Transverse colon (tissue), 4 donors: ENCODE results near the gene C1orf159. TPM values are rescaled to one million over a fixed set of nuclear protein-coding genes. Genes with fewer than 3 reads are reported as not detected.
A peak's percentile ranks its signal among the peaks of the same experiment; 100 is the strongest.
"Not testable (repeated sequence)": the region's sequence is repeated elsewhere in the genome, so short reads cannot be mapped to it uniquely, and the experiment has no call there.

Experiments used
- DNase-seq: peaks from one replicate; pipeline ENCODE4 v3.0.0-alpha.2; 2019
- H3K27ac ChIP-seq, 4 donors: fragments of 200-600 bp; sonication (generic); 2 replicates each; pipeline ENCODE4 v1.5.1; 2016 to 2018; ENCODE audit warnings: inconsistent platforms in 4 of 4
- H3K27me3 ChIP-seq: fragments of 200-600 bp; sonication (generic); 2 replicates; pipeline ENCODE4 v1.5.1; 2017; ENCODE audit warnings: inconsistent platforms
- H3K36me3 ChIP-seq, 4 donors: fragments of 200-600 bp; sonication (generic); 2 replicates each; pipeline ENCODE4 v1.5.1; 2017 to 2019; ENCODE audit warnings: inconsistent platforms in 4 of 4
- H3K4me1 ChIP-seq, 4 donors: fragments of 200-600 bp; sonication (generic); 2 replicates each; pipeline ENCODE4 v1.5.1; 2017 to 2020; ENCODE audit warnings: inconsistent platforms in 4 of 4
- H3K4me3 ChIP-seq, 4 donors: fragments of 200-600 bp; sonication (generic); 1 replicate in 1 of 4; 2 replicates in 3 of 4; pipeline versions ENCODE4 v1.5.1 to v1.6.1; 2017 to 2019; ENCODE audit warnings: inconsistent platforms in 4 of 4
- H3K9me3 ChIP-seq, 2 donors: fragments of 200-600 bp; sonication (generic); 2 replicates each; pipeline ENCODE4 v1.5.1; 2017 to 2019; ENCODE audit warnings: inconsistent platforms in 2 of 2
- CTCF ChIP-seq, 5 experiments: fragments of 200-600 bp in 3 of 5; fragments of 450-650 bp in 2 of 5; sonication (generic) in 3 of 5; IDR thresholded peaks; 1 replicate in 2 of 5; 2 replicates in 3 of 5; pipeline ENCODE4 v1.5.1; 2016 to 2017; ENCODE audit warnings: antibody characterized with exemption in 5 of 5, inconsistent platforms in 3 of 5, mild to moderate bottlenecking in 2 of 5, moderate library complexity in 1 of 5
- EP300 ChIP-seq: sonication (generic); formaldehyde crosslinking; IDR thresholded peaks from one replicate; pipeline ENCODE4 v1.6.1; 2017; ENCODE audit warnings: antibody characterized with exemption, low read depth
- POLR2A ChIP-seq: fragments of 450-650 bp; IDR thresholded peaks from one replicate; pipeline ENCODE4 v1.6.1; 2016; ENCODE audit warnings: antibody characterized with exemption, mild to moderate bottlenecking, moderate library complexity
- POLR2AphosphoS5 ChIP-seq, 3 donors: sonication (generic); formaldehyde crosslinking; IDR thresholded peaks; one replicate each; pipeline ENCODE4 v1.6.1; 2016; ENCODE audit warnings: antibody characterized with exemption in 3 of 3
- WGBS, 2 donors: methylation state at CpG; one replicate each; pipeline ENCODE4 v1.1.5; 2018; ENCODE audit warnings: low coverage in 1 of 2; 5-methylcytosine and 5-hydroxymethylcytosine counted together
- in situ Hi-C, 4 donors: fragments of 200-750 bp; cut with MboI; loops; one replicate each; pipeline versions ENCODE4 v1.15.0 to v1.15.1; 2017; ENCODE audit warnings: low sequenced_read_pairs in 3 of 4, low pct_ligation_motif_present in 1 of 4, low pct_unique_long_range_greater_than_20kb in 1 of 4
- intact Hi-C: fragments of 100-400 bp; cut with DNase I; formaldehyde crosslinking; loops from one replicate; pipeline ENCODE4 v1.15.1; 2023; ENCODE audit warnings: low total_unique reads
- total RNA-seq, 4 donors: library from RNA; depleted of rRNA; stranded (reverse); fragments of >200 nt; gene quantifications; one replicate each; pipeline ENCODE4 v1.1.0, GENCODE V29; 2016

Gene C1orf159
- total RNA-seq, 4 donors from 2014 or later, result 23.6 to 108 (median 47.3) TPM

- 52% methylated on average over 4 of the region's 9 CpGs; no CpG with 5 or more reads in 1 of the 2 donors for WGBS, 2 donors
Measured at GRCh38 chr1:1157033-1157365, 41.1 kb upstream of the C1orf159 start.

GRCh38 chr1:1156140-1157032, 40.5 kb upstream of the C1orf159 start:
- intact Hi-C loops, result loop anchor here (10.0 kb wide), 1 partner anchor 68 kb away; no protein-coding TSS in a partner anchor
- Histone ChIP-seq H3K27ac (peak overlapping the region; percentile 11 to 55 (median 30)), H3K4me3 (no peak overlapping the region), H3K27me3 (no peaks in the 10 kb centered on the region), H3K36me3 (no peaks in the 10 kb centered on the region), H3K9me3 (no peaks in the 10 kb centered on the region), H3K4me1 (peaks cover 9 to 36% (median 34%) of the 10 kb centered on the region in 4 donors)
- in situ Hi-C loops, result no loop called here
- DNase-seq, result no peak
- no peak for TF ChIP-seq POLR2AphosphoS5 (IDR thresholded peaks at IDR 0.05)
- no peak for TF ChIP-seq EP300
- no peak for TF ChIP-seq POLR2A
- no peak for TF ChIP-seq CTCF (IDR thresholded peaks at IDR 0.05)
- WGBS, 2 donors, result 0 to 88% methylated on average over 2 to 24 of the region's 26 CpGs

More at GRCh38 chr1:1157033-1157365, 41.1 kb upstream of the C1orf159 start:
- H3K4me1 ChIP-seq, result peaks cover 9 to 40% (median 39%) of the 10 kb centered on the region in 4 donors
- no peak overlapping the region for H3K4me3 ChIP-seq
- H3K27me3 ChIP-seq, result no peaks in the 10 kb centered on the region
- H3K9me3 ChIP-seq, result no peaks in the 10 kb centered on the region
- peak; percentile 32 for DNase-seq
- no peaks in the 10 kb centered on the region for H3K36me3 ChIP-seq
- no peak for TF ChIP-seq CTCF (IDR thresholded peaks at IDR 0.05)
- no peak for TF ChIP-seq EP300
- no peak for TF ChIP-seq POLR2AphosphoS5 (IDR thresholded peaks at IDR 0.05)
- no peak for TF ChIP-seq POLR2A
- in situ Hi-C loops, result no loop called here
- peak overlapping the region; percentile 11 to 55 (median 30) for H3K27ac ChIP-seq
- intact Hi-C loops, result loop anchor here (10.0 kb wide), 1 partner anchor 68 kb away; no protein-coding TSS in a partner anchor

- TF ChIP-seq POLR2A (no peak), CTCF (IDR thresholded peaks at IDR 0.05) (no peak), EP300 (no peak), POLR2AphosphoS5 (IDR thresholded peaks at IDR 0.05) (no peak)
- no peaks in the 10 kb centered on the region for H3K36me3 ChIP-seq
- H3K27me3 ChIP-seq, result no peaks in the 10 kb centered on the region
- no peak overlapping the region for H3K4me3 ChIP-seq
- 86% methylated on average over 1 to 10 of the region's 10 CpGs for WGBS, 2 donors
- DNase-seq, result no peak
- intact Hi-C loops, result loop anchor here (10.0 kb wide), 1 partner anchor 70 kb away; no protein-coding TSS in a partner anchor
- peaks cover 9 to 33% (median 28%) of the 10 kb centered on the region in 4 donors for H3K4me1 ChIP-seq
- H3K9me3 ChIP-seq, result no peaks in the 10 kb centered on the region
- in situ Hi-C loops, result no loop called here
- H3K27ac ChIP-seq, result no peak overlapping the region
Measured at GRCh38 chr1:1155258-1155657, 39.4 kb upstream of the C1orf159 start.

GRCh38 chr1:1153874-1154273, 38.0 kb upstream of the C1orf159 start:
- Histone ChIP-seq H3K36me3 (no peaks in the 10 kb centered on the region), H3K27ac (no peak overlapping the region), H3K4me1 (peaks cover 14 to 35% (median 28%) of the 10 kb centered on the region in 4 donors), H3K27me3 (no peaks in the 10 kb centered on the region), H3K9me3 (no peaks in the 10 kb centered on the region), H3K4me3 (no peak overlapping the region)
- intact Hi-C loops (loop anchor here (10.0 kb wide), 1 partner anchor 71 kb away; no protein-coding TSS in a partner anchor), in situ Hi-C loops (no loop called here)
- DNase-seq, result no peak
- 47 to 62% methylated on average over 4 of the region's 4 CpGs for WGBS, 2 donors
- TF ChIP-seq EP300 (no peak), CTCF (IDR thresholded peaks at IDR 0.05) (no peak), POLR2A (no peak), POLR2AphosphoS5 (IDR thresholded peaks at IDR 0.05) (no peak)

- H3K36me3 ChIP-seq, in situ Hi-C loops, DNase-seq, H3K27ac ChIP-seq, H3K9me3 ChIP-seq, H3K4me3 ChIP-seq, H3K27me3 ChIP-seq: not testable (repeated sequence)
- 86 to 89% methylated on average over 10 to 14 of the region's 14 CpGs for WGBS, 2 donors
- intact Hi-C loops, result loop anchor here (10.0 kb wide), 1 partner anchor 72 kb away; no protein-coding TSS in a partner anchor
- H3K4me1 ChIP-seq, result peaks cover 7 to 28% (median 22%) of the 10 kb centered on the region in 4 donors
Measured at GRCh38 chr1:1153215-1153614, 37.3 kb upstream of the C1orf159 start.

- DNase-seq, in situ Hi-C loops, H3K27ac ChIP-seq, H3K36me3 ChIP-seq, H3K27me3 ChIP-seq, H3K4me3 ChIP-seq, H3K9me3 ChIP-seq: not testable (repeated sequence)
- H3K4me1 ChIP-seq, result peaks cover 6 to 20% (median 17%) of the 10 kb centered on the region in 4 donors
- WGBS, 2 donors, result 67 to 87% methylated on average over 6 to 13 of the region's 13 CpGs
- intact Hi-C loops, result loop anchor here (10.0 kb wide), 1 partner anchor 72 kb away; no protein-coding TSS in a partner anchor
Measured at GRCh38 chr1:1152431-1152830, 36.5 kb upstream of the C1orf159 start.
